ENCODE measurements around the gene CD80.
"Not testable (repeated sequence)": the region's sequence is repeated elsewhere in the genome, so short reads cannot be mapped to it uniquely, and the experiment has no call there.

CD80 gene, protein sequence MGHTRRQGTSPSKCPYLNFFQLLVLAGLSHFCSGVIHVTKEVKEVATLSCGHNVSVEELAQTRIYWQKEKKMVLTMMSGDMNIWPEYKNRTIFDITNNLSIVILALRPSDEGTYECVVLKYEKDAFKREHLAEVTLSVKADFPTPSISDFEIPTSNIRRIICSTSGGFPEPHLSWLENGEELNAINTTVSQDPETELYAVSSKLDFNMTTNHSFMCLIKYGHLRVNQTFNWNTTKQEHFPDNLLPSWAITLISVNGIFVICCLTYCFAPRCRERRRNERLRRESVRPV

GRCh38 chr3:119559441-119559963, at the start of gene CD80:
Gene CD80 (minus strand): TSS chr3:119559614. CDS start chr3:119557728, 1,886 bp downstream.
- in situ Hi-C loops (cut with MboI; ENCODE audit: low sequenced_read_pairs): loop anchor here (25.0 kb wide), 1 partner anchor 672 kb away; no protein-coding TSS in a partner anchor

GRCh38 chr3:119608405-119609000, 49.1 kb upstream of the CD80 start:
- in situ Hi-C loops (cut with MboI; ENCODE audit: low sequenced_read_pairs): no loop called here

- in situ Hi-C loops (cut with MboI; ENCODE audit: low sequenced_read_pairs): no loop called here
Observed at GRCh38 chr3:119604878-119605277, 45.5 kb upstream of the CD80 start.

DNA sequence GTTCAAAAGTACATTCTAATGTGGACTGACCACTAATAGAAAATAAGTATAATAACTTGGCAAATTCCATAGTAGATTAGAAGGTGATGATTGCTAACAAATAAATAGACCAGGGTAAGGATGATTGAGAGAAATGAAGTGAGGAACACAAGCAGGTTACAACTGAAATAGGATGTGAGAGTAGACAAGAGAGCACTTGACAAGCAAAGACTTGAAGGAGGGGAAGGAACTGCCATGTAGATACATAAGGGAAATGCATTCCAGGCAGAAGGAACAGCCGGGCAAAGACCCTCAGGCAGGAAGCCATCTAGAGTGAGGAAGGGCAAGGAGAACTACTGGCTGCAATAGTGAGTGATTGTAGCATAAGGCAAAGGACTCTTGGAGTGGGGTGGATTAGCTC, 43.3 kb upstream of the CD80 start:
- in situ Hi-C loops (cut with MboI; ENCODE audit: low sequenced_read_pairs): no loop called here

DNA sequence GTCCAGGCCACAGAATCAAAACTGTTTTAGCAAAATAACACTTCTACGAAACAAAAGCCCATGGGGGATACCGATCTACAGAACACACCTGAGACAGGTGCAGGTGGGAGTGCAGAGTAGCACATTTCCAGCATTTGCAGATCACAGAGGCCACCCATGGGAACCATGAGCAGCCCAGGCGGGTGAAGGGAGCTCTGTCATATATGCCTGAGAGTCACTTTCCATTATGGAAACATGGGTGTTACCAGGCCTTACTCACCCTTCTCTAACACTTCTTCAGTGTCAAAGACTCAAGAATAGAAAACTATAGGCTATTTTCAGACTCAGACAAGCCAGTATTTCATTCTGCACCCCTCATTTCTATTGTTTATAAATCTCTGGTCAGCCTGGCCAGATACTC, 41.7 kb upstream of the CD80 start:
- in situ Hi-C loops (cut with MboI; ENCODE audit: low sequenced_read_pairs): no loop called here

DNA sequence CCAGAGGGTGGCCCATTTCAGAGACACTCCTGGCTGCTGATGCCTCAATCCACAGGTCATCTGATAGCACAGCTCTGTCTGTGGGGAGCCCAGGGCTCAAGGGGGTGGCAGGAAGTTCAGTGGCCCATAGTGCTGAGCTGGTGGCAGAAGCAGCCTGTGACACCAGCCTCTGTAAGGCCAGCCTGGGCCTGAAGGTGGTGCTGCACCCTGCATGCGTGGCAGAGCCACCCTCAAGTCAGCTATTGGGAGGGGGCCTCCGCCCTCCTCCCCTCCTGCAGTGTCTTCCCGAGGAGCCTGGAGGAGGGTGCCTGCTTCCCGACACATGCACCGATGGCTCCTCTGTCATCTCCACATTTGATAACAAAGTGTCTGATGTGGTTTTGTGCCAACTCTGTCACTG, 41.3 kb upstream of the CD80 start:
- in situ Hi-C loops (cut with MboI; ENCODE audit: low sequenced_read_pairs): no loop called here

GRCh38 chr3:119599558-119600174, 40.3 kb upstream of the CD80 start:
- in situ Hi-C loops (cut with MboI; ENCODE audit: low sequenced_read_pairs): no loop called here

- in situ Hi-C loops (cut with MboI; ENCODE audit: low sequenced_read_pairs): no loop called here
Observed at GRCh38 chr3:119598410-119599098, 39.1 kb upstream of the CD80 start.

DNA sequence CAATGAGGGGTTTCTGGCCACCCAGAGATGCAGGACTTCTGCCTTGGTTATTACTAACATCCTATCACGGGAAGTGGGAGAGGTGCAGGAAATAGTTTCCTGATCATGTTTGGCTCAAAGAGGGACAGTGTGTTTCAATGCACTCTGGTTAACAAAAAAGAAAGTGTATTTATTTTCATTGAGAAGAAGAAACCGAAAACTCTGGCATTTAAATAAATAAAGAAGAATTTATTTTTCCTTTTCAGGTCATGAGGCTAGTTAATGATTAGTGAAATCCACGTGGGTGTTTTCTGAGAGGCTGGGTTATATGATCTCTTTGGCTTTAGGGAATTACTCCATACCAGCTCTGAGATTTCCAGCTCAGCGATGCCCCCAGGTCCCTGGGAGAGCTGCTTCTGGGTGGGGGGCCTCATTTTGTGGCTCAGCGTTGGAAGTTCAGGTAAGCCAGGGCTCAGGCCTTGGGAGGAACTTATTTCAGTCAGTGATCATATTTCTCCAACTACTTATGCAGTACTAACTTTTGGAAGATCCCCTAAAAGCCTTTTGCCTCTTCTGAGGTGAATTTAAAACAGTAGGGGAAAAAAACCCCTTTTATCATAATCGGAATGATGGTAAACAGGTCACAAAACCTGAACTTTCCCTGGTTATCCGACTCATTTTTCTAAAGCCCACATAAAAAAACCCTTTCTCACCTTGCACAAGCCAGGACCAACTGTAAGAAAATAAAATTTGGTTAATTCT, 38.3 kb upstream of the CD80 start, which contains the start of gene PLA1A:
PLA1A (plus strand) TSS at position 338 of the 741 bp plus-strand sequence; CDS start at position 367, 29 bp downstream.
- in situ Hi-C loops (cut with MboI; ENCODE audit: low sequenced_read_pairs): no loop called here

DNA sequence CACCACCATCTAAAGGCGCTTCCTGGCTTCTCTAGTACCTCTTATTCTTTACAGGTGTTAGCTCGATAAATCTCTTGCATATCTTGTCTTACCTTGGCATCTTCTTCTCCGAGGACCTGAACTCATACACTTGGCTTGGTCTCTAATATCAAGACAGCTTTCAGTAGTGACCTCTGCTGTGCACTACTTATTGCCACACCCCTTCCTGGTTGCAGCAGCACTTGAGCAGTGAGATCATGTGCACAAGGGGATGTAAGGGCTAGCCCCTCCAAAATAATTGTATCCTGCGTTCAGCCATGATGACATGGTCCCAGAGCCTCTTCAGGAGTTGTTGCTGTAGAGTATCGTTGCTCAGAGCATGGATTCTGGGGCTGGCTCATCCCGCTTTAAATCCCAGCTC, 37.0 kb upstream of the CD80 start:
- in situ Hi-C loops (cut with MboI; ENCODE audit: low sequenced_read_pairs): no loop called here

DNA sequence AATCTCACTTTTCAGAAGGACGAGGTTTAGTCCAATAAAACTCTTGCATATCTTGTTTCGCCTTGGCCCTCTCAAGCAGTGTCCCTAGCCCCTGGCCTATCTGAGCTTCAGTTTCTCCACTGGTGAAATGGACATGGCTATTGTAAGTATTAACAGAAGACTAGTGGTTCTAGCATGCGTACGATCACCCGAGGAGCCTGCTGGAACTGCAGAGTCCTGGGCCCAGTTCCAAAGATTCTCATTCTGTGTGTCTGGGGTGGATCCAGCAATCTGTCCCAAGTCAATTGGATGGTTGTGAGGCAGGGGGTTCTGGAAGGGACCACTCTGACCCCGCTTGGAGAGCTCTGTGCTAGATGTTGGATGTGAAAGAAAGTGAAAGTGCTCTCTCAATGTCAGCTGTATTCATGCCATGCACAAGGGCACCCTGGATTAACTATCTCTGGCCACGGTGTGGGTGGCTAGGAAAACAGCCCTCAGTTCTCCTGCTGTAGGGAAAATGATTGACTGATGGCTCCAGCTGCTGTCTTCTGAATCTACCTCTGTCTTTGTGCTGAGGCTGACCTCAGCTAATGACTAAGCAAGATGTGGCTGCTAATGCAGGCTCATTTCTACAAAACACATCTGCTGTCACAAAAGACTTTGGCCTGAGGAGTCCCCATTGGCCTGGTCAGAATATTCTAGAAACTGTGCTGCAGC, 36.4 kb upstream of the CD80 start:
- in situ Hi-C loops (cut with MboI; ENCODE audit: low sequenced_read_pairs): no loop called here

DNA sequence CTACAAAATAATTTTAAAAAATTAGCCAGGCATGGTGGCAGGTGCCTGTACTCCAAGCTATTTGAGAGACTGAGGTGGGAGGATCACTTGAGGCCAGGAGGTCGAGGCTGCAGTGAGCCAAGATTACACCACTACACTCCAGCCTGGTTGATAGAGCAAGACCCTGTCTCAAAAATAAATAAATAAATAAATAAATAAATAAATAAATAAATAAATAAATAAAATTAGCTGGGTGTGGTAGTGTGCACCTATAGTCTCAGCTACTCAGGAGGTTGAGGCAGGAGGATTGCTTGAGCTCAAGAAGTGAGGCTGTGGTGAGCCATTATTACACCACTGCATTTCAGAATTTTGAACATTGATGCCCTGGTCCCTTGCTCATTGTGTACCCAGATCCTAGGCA, 35.5 kb upstream of the CD80 start:
- in situ Hi-C loops (cut with MboI; ENCODE audit: low sequenced_read_pairs): not testable (repeated sequence)

DNA sequence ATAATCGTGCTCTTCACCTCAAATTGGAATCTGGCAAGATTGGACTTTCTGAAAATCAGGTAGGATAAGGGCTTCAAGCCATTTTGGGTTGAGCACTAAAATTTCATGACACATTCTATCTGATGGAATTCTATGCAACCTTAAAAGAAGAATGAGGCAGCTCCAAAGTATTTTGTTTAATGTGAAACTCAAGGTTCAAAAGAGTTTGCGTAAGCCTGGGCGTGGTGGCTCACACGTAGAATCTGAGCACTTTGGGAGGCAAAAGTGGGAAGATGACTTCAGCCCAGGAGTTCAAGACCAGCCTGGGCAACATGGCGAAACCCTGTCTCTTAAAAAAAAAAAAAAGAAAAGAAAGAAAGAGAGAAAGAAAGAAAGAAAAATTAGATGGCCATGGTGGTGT, 34.7 kb upstream of the CD80 start:
- in situ Hi-C loops (cut with MboI; ENCODE audit: low sequenced_read_pairs): no loop called here

GRCh38 chr3:119592861-119593260, 33.4 kb upstream of the CD80 start:
- in situ Hi-C loops (cut with MboI; ENCODE audit: low sequenced_read_pairs): no loop called here

DNA sequence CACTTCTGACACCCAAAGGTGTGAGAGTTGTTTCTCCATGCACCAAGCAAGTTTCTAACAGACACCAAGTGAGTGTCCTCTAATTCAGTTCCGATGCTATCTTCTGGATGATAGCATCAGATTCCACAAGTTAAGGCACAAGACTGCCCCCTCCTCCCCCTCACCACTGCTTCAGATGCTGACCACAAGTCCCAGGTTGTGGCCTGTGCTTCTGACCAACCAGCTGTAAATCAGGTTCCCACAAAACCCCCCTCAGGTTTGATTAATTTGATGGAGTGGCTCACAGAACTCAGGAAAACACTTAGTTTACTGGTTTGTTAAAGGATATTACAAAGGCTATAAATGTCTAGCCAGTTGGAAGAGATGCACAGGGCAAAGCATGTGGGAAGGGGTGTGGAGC, 31.3 kb upstream of the CD80 start:
- in situ Hi-C loops (cut with MboI; ENCODE audit: low sequenced_read_pairs): no loop called here

- in situ Hi-C loops (cut with MboI; ENCODE audit: low sequenced_read_pairs): no loop called here
Observed at GRCh38 chr3:119589102-119589773, 29.8 kb upstream of the CD80 start.

GRCh38 chr3:119588112-119588511, 28.7 kb upstream of the CD80 start:
- in situ Hi-C loops (cut with MboI; ENCODE audit: low sequenced_read_pairs): no loop called here

DNA sequence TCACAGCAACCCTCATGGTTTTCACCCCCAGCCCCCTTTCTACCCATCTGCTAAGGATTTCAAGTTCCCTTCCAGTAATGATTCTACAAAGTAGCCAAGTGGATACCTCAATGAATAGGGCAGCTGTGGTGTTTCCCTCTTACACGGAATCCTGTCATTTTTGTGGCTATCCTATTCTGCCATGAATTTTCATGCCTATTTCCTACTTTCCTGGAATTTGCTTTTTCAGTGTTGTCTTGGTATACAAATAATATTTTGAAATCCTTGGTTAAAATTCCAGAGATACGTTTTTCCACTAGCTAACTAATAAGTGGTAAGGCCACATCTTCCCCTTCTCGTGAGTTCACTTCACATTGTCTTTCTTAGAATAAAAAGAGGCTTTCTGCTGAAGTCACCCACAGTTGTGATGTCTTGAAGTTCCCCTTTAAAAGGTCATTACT, 27.3 kb upstream of the CD80 start:
- in situ Hi-C loops (cut with MboI; ENCODE audit: low sequenced_read_pairs): no loop called here

- in situ Hi-C loops (cut with MboI; ENCODE audit: low sequenced_read_pairs): no loop called here
Observed at GRCh38 chr3:119585856-119586570, 26.6 kb upstream of the CD80 start.

Measured in HL-60/S4 treated with retinoic acid at 250 ng/mL for 4 days and 3 days (cell line).